Lung (tissue), 12 donors: ENCODE results near the gene RSPO4. TPM values are rescaled to one million over a fixed set of nuclear protein-coding genes. Genes with fewer than 3 reads are reported as not detected.
A peak's percentile ranks its signal among the peaks of the same experiment; 100 is the strongest.

Experiments
- ATAC-seq: fragments of 200-7000 bp; cut with Tn5 transposase; one replicate; pipeline ENCODE4 v1.9.1; 2020; ENCODE audit warnings: moderate number of reproducible peaks; ENCODE audit not compliant: insufficient read depth, low FRiP score
- DNase-seq, 3 donors: peaks; one replicate each; pipeline ENCODE4 v3.0.0-alpha.2; 2013 to 2017
- H3K27ac ChIP-seq, 2 donors: one replicate each; pipeline ENCODE4 v1.5.1; 2013; ENCODE audit warnings: mild to moderate bottlenecking in 2 of 2, moderate library complexity in 2 of 2, control low read depth in 1 of 2, inconsistent platforms in 1 of 2, low read depth in 1 of 2, low read length in 1 of 2
- H3K27me3 ChIP-seq, 3 donors: one replicate each; pipeline ENCODE4 v1.5.1; 2013; ENCODE audit warnings: low read length in 2 of 3; ENCODE audit not compliant: control insufficient read depth in 3 of 3, insufficient read depth in 3 of 3
- H3K36me3 ChIP-seq, 4 donors: one replicate each; pipeline ENCODE4 v1.5.1; 2013; ENCODE audit warnings: low read length in 4 of 4, mild to moderate bottlenecking in 1 of 4, moderate library complexity in 1 of 4; ENCODE audit not compliant: control insufficient read depth in 4 of 4, insufficient read depth in 4 of 4
- H3K4me1 ChIP-seq, 5 donors: one replicate each; pipeline ENCODE4 v1.5.1; 2013; ENCODE audit warnings: low read length in 5 of 5, mild to moderate bottlenecking in 2 of 5, moderate library complexity in 1 of 5; ENCODE audit not compliant: control insufficient read depth in 5 of 5, insufficient read depth in 5 of 5
- H3K4me3 ChIP-seq: one replicate; pipeline ENCODE4 v1.5.1; 2013; ENCODE audit warnings: mild to moderate bottlenecking, control low read depth, moderate library complexity
- H3K9ac ChIP-seq, 2 donors: one replicate each; pipeline ENCODE4 v1.5.1; 2013; ENCODE audit warnings: low read length in 2 of 2, control low read depth in 1 of 2; ENCODE audit not compliant: insufficient read depth in 1 of 2
- H3K9me3 ChIP-seq, 4 donors: one replicate each; pipeline ENCODE4 v1.5.1; 2013; ENCODE audit warnings: low read length in 3 of 4, mild to moderate bottlenecking in 1 of 4, moderate library complexity in 1 of 4; ENCODE audit not compliant: control insufficient read depth in 4 of 4, insufficient read depth in 3 of 4
- WGBS, 2 donors: extraction: QIAGEN DNeasy Blood & Tissue Kit; methylation state at CpG; one replicate each; pipeline ENCODE4 v1.1.7; 2013; 5-methylcytosine and 5-hydroxymethylcytosine counted together
- polyA plus RNA-seq, 2 donors: library from polyadenylated mRNA; stranded (reverse); fragments of 200-250 nt; gene quantifications; one replicate each; pipeline ENCODE4 v1.2.1, GENCODE V29; 2013
- total RNA-seq, 2 donors: library from RNA; depleted of rRNA in 1 of 2; stranded (reverse); fragments of >200 nt in 1 of 2; gene quantifications; one replicate each; pipeline ENCODE4 v1.2.1, GENCODE V29; 2014 to 2021
- TF ChIP-seq, protein P1 (sequence below): IDR thresholded peaks from 2 replicates; pipeline ENCODE4 v1.5.1; 2012; ENCODE audit warnings: mild to moderate bottlenecking; ENCODE audit errors: control extremely low read depth, extremely low read depth
- donor health status: control.
- donor health status: control.
- donor health status: Bipolar disorder and iron deficiency.
- donor health status: healthy.
- donor health status: DM: yes; HTN: yes; CAD: no.

The RSPO4 gene
- total and polyA plus RNA-seq, 4 donors, result 1.00 to 7.4 (median 2.5) TPM

DNA sequence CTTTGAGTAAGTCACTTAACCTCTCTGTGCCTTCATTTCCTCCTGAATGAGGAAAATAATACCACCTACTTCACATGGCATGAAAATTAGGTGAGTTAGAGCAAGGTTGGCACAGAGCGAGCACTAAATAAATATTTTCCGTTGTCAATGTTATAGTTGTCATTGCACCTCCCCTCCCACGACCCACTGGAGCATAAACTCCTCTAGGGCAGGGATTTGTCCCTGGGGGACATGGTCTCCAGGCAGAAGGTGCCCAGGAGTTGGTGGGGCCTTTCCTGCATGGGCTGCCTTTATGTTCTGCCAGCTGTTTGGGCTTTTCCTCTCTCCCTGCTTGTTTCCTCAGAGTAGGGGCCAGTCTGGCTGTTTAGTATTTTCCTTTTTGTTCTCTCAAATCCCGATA is 84.7 kb downstream of the RSPO4 start:
- ATAC-seq (no peak), DNase-seq (no peak)
- no peak overlapping the region for H3K27ac ChIP-seq
- H3K4me1 ChIP-seq, result peaks cover 0 to 5% (median 0%) of the 10 kb centered on the region in 5 donors
- H3K36me3 ChIP-seq, result no peaks in the 10 kb centered on the region
- H3K9ac ChIP-seq, result no peak overlapping the region
- no peak overlapping the region for H3K4me3 ChIP-seq
- peaks cover 0 to 5% (median 2%) of the 10 kb centered on the region in 3 donors for H3K27me3 ChIP-seq
- TF ChIP-seq, protein P1, sequence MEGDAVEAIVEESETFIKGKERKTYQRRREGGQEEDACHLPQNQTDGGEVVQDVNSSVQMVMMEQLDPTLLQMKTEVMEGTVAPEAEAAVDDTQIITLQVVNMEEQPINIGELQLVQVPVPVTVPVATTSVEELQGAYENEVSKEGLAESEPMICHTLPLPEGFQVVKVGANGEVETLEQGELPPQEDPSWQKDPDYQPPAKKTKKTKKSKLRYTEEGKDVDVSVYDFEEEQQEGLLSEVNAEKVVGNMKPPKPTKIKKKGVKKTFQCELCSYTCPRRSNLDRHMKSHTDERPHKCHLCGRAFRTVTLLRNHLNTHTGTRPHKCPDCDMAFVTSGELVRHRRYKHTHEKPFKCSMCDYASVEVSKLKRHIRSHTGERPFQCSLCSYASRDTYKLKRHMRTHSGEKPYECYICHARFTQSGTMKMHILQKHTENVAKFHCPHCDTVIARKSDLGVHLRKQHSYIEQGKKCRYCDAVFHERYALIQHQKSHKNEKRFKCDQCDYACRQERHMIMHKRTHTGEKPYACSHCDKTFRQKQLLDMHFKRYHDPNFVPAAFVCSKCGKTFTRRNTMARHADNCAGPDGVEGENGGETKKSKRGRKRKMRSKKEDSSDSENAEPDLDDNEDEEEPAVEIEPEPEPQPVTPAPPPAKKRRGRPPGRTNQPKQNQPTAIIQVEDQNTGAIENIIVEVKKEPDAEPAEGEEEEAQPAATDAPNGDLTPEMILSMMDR, result no peak
- WGBS, 2 donors, result 73 to 77% methylated on average over 4 of the region's 4 CpGs
- H3K9me3 ChIP-seq, result peaks cover 0 to 2% (median 0%) of the 10 kb centered on the region in 4 donors

DNA sequence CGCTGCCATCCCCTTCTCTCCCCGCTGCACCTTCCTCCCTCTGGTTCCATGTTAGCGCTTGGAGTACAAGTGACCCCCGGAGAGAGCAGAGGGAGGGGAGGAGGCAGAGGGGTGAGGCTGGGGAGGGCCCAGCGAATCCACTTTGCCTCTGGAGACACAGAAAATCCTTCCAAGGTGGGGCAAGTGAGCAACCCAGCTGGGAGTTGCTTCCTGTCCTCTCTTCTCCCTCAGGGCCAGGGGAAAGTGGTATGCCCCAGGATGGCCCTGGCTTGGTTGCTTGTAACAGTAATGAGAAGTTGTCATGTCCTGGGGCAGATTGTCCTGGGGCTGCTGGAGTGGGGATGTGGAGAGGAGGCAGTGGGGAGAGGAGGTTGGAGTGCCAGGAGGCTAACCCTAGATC is 85.3 kb downstream of the RSPO4 start:
- H3K27me3 ChIP-seq, result peaks cover 0 to 5% (median 2%) of the 10 kb centered on the region in 3 donors
- WGBS, 2 donors, result 54 to 82% methylated on average over 5 of the region's 5 CpGs
- no peaks in the 10 kb centered on the region for H3K36me3 ChIP-seq
- ATAC-seq (no peak), DNase-seq (no peak)
- no peak overlapping the region for H3K27ac ChIP-seq
- no peak overlapping the region for H3K4me3 ChIP-seq
- no peak overlapping the region for H3K9ac ChIP-seq
- H3K4me1 ChIP-seq, result peaks cover 0 to 5% (median 0%) of the 10 kb centered on the region in 5 donors
- TF ChIP-seq, protein P1, result no peak
- peaks cover 0 to 2% (median 0%) of the 10 kb centered on the region in 4 donors for H3K9me3 ChIP-seq

DNA sequence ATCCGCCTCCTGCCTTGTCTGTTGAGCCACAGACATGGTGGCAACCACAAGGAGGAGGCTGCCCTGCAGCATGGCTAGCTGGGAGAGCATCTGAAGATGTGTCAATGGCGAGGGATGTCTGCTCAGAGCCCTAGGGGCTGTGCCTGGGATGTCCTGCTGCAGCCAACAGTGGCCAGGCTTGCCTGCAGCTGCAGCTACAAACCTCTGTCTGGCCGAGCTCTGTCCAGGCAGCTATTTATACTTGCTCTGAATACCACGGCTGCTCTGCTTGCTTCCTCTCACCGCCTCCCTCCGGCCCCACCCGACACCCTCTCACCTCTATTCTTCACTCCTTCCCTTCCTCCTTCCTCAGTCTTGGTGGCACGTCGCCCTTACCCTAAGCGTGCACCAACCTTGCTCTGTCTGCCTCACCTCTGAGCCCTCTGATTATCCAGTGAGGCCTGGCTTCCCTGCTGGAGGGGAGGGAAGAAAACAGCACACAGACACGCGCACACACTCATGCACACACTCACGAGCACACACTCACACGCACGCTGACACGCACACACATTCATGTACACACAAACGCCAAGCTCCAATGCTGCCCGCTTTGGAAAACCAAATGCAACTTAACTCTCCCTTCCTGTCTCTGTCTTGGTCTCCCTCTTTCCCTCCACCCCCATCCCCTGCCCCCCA is 85.8 kb downstream of the RSPO4 start, which contains the start of gene ANGPT4:
TSS of gene ANGPT4 (minus strand) at position 210 of the 675 bp plus-strand sequence. CDS start at position 90, 120 bp downstream.
- WGBS, 2 donors, result 36 to 47% methylated on average over 18 of the region's 18 CpGs
- TF ChIP-seq, protein P1, result no peak
- peaks cover 0 to 5% (median 2%) of the 10 kb centered on the region in 3 donors for H3K27me3 ChIP-seq

More for the DNA sequence above, 85.8 kb downstream of the RSPO4 start, which contains the start of gene ANGPT4:
- Histone ChIP-seq H3K4me1 (peaks cover 0 to 5% (median 1%) of the 10 kb centered on the region in 5 donors), H3K9ac (no peak within 1 kb of the TSS), H3K9me3 (peaks cover 0 to 2% (median 0%) of the 10 kb centered on the region in 4 donors), H3K4me3 (no peak within 1 kb of the TSS), H3K27ac (peak within 1 kb of the TSS in 1 of 2 donors; percentile 15), H3K36me3 (no peaks in the 10 kb centered on the region)
- ATAC-seq (no peak), DNase-seq (peak in 1 of 3 donors; percentile 19)
